ENCODE results near the gene GNLY. TPM values are rescaled to one million over a fixed set of nuclear protein-coding genes. Genes with fewer than 3 reads are reported as not detected.

Gene GNLY
- total RNA-seq, 6 experiments from 2014 or later, result 0.92 to 3.1 (median 1.6) TPM

- DNase-seq (no peak), ATAC-seq (peak in 1 of 4 donors; percentile 35)
- H3K4me3 ChIP-seq, result no peak overlapping the region
- H3K27ac ChIP-seq, result no peak overlapping the region
- H3K9me3 ChIP-seq, result no peaks in the 10 kb centered on the region
- 45% methylated on average over 9 of the region's 9 CpGs for WGBS (ENCODE audit: insufficient coverage, low coverage, low lambda C conversion rate, missing lambda C conversion rate)
- intact Hi-C loops (cut with DNase I), result no loop called here
- no peaks in the 10 kb centered on the region for H3K4me1 ChIP-seq
- H3K27me3 ChIP-seq, result no peaks in the 10 kb centered on the region
- no peaks in the 10 kb centered on the region for H3K36me3 ChIP-seq
- no peak for TF ChIP-seq POLR2A (IDR thresholded peaks at IDR 0.05)
- TF ChIP-seq, protein P1, sequence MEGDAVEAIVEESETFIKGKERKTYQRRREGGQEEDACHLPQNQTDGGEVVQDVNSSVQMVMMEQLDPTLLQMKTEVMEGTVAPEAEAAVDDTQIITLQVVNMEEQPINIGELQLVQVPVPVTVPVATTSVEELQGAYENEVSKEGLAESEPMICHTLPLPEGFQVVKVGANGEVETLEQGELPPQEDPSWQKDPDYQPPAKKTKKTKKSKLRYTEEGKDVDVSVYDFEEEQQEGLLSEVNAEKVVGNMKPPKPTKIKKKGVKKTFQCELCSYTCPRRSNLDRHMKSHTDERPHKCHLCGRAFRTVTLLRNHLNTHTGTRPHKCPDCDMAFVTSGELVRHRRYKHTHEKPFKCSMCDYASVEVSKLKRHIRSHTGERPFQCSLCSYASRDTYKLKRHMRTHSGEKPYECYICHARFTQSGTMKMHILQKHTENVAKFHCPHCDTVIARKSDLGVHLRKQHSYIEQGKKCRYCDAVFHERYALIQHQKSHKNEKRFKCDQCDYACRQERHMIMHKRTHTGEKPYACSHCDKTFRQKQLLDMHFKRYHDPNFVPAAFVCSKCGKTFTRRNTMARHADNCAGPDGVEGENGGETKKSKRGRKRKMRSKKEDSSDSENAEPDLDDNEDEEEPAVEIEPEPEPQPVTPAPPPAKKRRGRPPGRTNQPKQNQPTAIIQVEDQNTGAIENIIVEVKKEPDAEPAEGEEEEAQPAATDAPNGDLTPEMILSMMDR (IDR thresholded peaks at IDR 0.05), result no peak
Observed at GRCh38 chr2:85672456-85672855, 21.7 kb upstream of the GNLY start.

DNA sequence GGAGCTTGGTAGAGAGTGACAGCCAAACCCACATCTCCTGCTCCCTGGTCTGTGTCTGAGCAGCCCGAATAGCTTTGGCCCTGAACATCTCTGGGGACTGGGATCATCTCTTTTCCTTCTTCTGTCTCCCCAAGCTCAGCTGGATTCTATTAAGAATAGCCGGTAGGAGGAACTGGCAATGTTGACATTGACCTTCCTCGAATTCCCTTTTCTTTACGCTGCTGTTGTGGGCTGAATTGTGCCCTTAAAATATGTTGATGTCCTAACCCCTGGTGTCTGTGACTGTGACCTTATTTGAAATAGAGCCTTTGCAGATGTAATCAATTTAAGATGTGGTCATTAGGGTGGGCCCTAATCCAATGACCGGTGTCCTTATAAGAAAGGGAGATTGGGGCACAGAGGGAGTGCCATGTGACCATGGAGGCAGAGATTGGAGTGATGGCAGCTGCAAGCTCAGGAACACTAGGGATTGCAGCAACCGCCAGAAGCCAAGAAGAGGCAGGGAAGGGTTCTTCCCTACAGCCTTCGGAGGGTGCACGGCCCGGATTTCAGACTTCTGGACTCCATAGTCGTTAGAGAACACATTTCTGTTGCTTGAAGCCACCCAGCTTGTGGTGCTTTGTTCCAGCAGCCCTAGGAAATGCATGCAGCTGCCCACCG lies 20.3 kb upstream of the GNLY start:
- H3K9me3 ChIP-seq, result no peaks in the 10 kb centered on the region
- intact Hi-C loops (cut with DNase I), result no loop called here
- DNase-seq (no peak), ATAC-seq (no peak)
- WGBS (ENCODE audit: insufficient coverage, low coverage, low lambda C conversion rate, missing lambda C conversion rate), result 67% methylated on average over 6 of the region's 11 CpGs
- TF ChIP-seq POLR2A (IDR thresholded peaks at IDR 0.05), result no peak
- TF ChIP-seq, protein P1 (IDR thresholded peaks at IDR 0.05), result no peak
- H3K27ac ChIP-seq, result no peak overlapping the region
- H3K27me3 ChIP-seq, result no peaks in the 10 kb centered on the region
- no peaks in the 10 kb centered on the region for H3K36me3 ChIP-seq
- no peak overlapping the region for H3K4me3 ChIP-seq
- H3K4me1 ChIP-seq, result peaks cover 0 to under 1% (median 0%) of the 10 kb centered on the region in 4 donors

DNA sequence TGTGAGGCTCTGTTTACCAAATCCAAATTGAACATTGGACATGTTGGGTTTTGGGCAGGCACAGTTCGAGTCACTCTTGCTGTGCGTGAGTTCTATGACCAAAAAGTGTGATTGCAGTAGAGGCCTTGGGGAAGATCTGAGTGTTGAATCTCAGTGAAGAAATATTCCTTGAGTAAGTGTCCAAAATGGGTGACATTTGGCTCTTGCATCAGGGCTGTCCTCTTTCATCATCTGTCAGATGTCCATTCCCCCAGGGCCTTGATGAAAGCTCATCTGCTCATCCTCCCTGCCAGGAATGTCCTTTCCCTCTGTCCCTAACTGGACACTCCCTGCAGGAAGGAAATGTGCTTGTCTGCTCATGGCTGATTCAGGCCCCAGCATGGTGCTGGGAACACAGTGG lies 19.7 kb upstream of the GNLY start:
- Histone ChIP-seq H3K36me3 (no peaks in the 10 kb centered on the region), H3K27ac (no peak overlapping the region), H3K27me3 (no peaks in the 10 kb centered on the region), H3K9me3 (no peaks in the 10 kb centered on the region), H3K4me1 (peaks cover 0 to 7% (median 0%) of the 10 kb centered on the region in 4 donors), H3K4me3 (no peak overlapping the region)
- intact Hi-C loops (cut with DNase I), result no loop called here
- WGBS (ENCODE audit: insufficient coverage, low coverage, low lambda C conversion rate, missing lambda C conversion rate), result no CpG with 5 or more reads among the region's 2 CpGs
- ATAC-seq (no peak), DNase-seq (no peak)
- TF ChIP-seq, protein P1 (IDR thresholded peaks at IDR 0.05), result no peak
- TF ChIP-seq POLR2A (IDR thresholded peaks at IDR 0.05), result no peak

DNA sequence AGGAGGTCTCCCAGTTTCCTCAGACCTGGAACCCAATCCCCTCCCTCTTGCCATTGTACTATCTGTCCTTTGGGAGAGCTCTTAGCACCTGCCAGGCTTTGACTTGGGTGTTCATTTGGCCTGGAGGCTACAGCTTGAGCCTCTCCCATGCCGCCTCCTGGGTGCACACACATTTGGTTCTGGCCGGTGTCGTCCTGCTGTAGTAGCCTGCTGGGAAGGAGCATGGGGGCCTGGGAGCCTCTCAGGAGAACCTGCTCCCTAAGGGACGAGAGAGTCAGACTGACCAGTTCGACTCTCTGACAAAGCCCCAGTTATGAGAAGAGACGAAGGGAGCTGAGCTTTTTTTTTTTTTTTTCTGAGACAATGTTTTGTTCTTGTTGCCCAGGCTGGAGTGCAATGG lies 18.7 kb upstream of the GNLY start:
- no peak overlapping the region for H3K4me3 ChIP-seq
- WGBS (ENCODE audit: insufficient coverage, low coverage, low lambda C conversion rate, missing lambda C conversion rate), result no CpG with 5 or more reads among the region's 6 CpGs
- no peak for ATAC-seq
- H3K4me1 ChIP-seq, result peaks cover 0 to 7% (median 0%) of the 10 kb centered on the region in 4 donors
- no peaks in the 10 kb centered on the region for H3K36me3 ChIP-seq
- intact Hi-C loops (cut with DNase I), result no loop called here
- no peak for DNase-seq
- H3K9me3 ChIP-seq, result peaks cover 0 to 2% (median 0%) of the 10 kb centered on the region in 4 donors
- H3K27ac ChIP-seq, result no peak overlapping the region
- TF ChIP-seq, protein P1 (IDR thresholded peaks at IDR 0.05), result no peak
- TF ChIP-seq POLR2A (IDR thresholded peaks at IDR 0.05), result no peak
- H3K27me3 ChIP-seq, result no peaks in the 10 kb centered on the region

Data from right lobe of liver (tissue), 6 donors.